GM23338 (cell line): ENCODE measurements around the gene OXER1. TPM values are rescaled to one million over a fixed set of nuclear protein-coding genes. Genes with fewer than 3 reads are reported as not detected.

Experiments
- ATAC-seq: fragments of 200-7000 bp; cut with Tn5 transposase; 3 replicates; pipeline ENCODE4 v1.9.1; 2020
- DNase-seq: peaks from one replicate; pipeline ENCODE4 v3.0.0-alpha.2; 2015; ENCODE audit warnings: low spot score
- H2AFZ ChIP-seq: fragments of 200-600 bp; sonication (generic); 2 replicates; pipeline ENCODE4 v1.8.0; 2016; ENCODE audit warnings: antibody characterized with exemption, mild to moderate bottlenecking, moderate library complexity
- H3F3A ChIP-seq: fragments of 200-600 bp; sonication (generic); replicated peaks from 2 replicates; pipeline ENCODE4 v1.8.0; 2017; ENCODE audit warnings: antibody characterized with exemption, mixed run types, low read depth
- H3K27ac ChIP-seq: fragments of 200-600 bp; sonication (generic); 2 replicates; pipeline ENCODE4 v1.6.1; 2016; ENCODE audit warnings: low read depth
- H3K27me3 ChIP-seq: fragments of 200-600 bp; sonication (generic); 2 replicates; pipeline ENCODE4 v1.8.0; 2016; ENCODE audit warnings: mild to moderate bottlenecking, mixed run types, moderate library complexity; ENCODE audit not compliant: insufficient read depth
- H3K36me3 ChIP-seq: fragments of 200-600 bp; sonication (generic); 2 replicates; pipeline ENCODE4 v1.8.0; 2016; ENCODE audit warnings: mild to moderate bottlenecking; ENCODE audit not compliant: insufficient read depth
- H3K4me1 ChIP-seq: fragments of 200-600 bp; sonication (generic); 2 replicates; pipeline ENCODE4 v1.8.0; 2016; ENCODE audit warnings: mild to moderate bottlenecking, moderate library complexity; ENCODE audit not compliant: insufficient read depth
- H3K4me2 ChIP-seq: fragments of 200-600 bp; sonication (generic); 2 replicates; pipeline ENCODE4 v1.7.1; 2017; ENCODE audit warnings: mixed run types
- H3K4me3 ChIP-seq: fragments of 200-600 bp; sonication (generic); 2 replicates; pipeline ENCODE4 v1.6.1; 2016; ENCODE audit warnings: mixed run types
- H3K79me2 ChIP-seq: fragments of 200-600 bp; sonication (generic); replicated peaks from 2 replicates; pipeline ENCODE4 v1.8.0; 2017; ENCODE audit warnings: mild to moderate bottlenecking; ENCODE audit not compliant: insufficient read depth
- H3K9me2 ChIP-seq: fragments of 200-600 bp; sonication (generic); 2 replicates; pipeline ENCODE4 v1.8.0; 2017; ENCODE audit not compliant: insufficient read depth
- H4K20me1 ChIP-seq: fragments of 200-600 bp; sonication (generic); replicated peaks from 2 replicates; pipeline ENCODE4 v1.8.0; 2017; ENCODE audit warnings: mild to moderate bottlenecking; ENCODE audit not compliant: insufficient read depth
- H3K27ac Mint-ChIP-seq: 2 replicates; pipeline ENCODE4 v1.8.0; 2020; ENCODE audit warnings: inconsistent platforms, mild to moderate bottlenecking, moderate library complexity, mixed read lengths
- H3K27me3 Mint-ChIP-seq: 3 replicates; pipeline ENCODE4 v1.8.0; 2022; ENCODE audit warnings: low read depth, mild to moderate bottlenecking, moderate library complexity, mixed read lengths, inconsistent platforms; ENCODE audit not compliant: insufficient read depth, poor library complexity
- H3K36me3 Mint-ChIP-seq: 3 replicates; pipeline ENCODE4 v1.8.0; 2021; ENCODE audit warnings: low read depth, mild to moderate bottlenecking, inconsistent platforms, moderate library complexity, mixed read lengths
- H3K4me1 Mint-ChIP-seq: 3 replicates; pipeline ENCODE4 v1.8.0; 2020; ENCODE audit warnings: mild to moderate bottlenecking, inconsistent platforms, mixed read lengths
- H3K4me3 Mint-ChIP-seq: 3 replicates; pipeline ENCODE4 v1.8.0; 2021; ENCODE audit warnings: moderate library complexity, mild to moderate bottlenecking, inconsistent platforms, mixed read lengths
- H3K9me3 Mint-ChIP-seq: 3 replicates; pipeline ENCODE4 v1.8.0; 2020; ENCODE audit warnings: moderate library complexity, mild to moderate bottlenecking, inconsistent platforms, mixed read lengths
- CTCF ChIP-seq, 2 experiments: fragments of 200-600 bp in 1 of 2; sonication (generic) in 1 of 2; conservative IDR thresholded peaks; 2 replicates each; pipeline versions ENCODE4 v1.5.1 to v1.6.1; 2016 to 2017; ENCODE audit warnings: antibody characterized with exemption in 2 of 2, low read depth in 2 of 2, mild to moderate bottlenecking in 2 of 2, moderate library complexity in 1 of 2
- EZH2 ChIP-seq: fragments of 200-600 bp; sonication (generic); IDR thresholded peaks from one replicate; pipeline ENCODE4 v1.8.0; 2017; ENCODE audit warnings: antibody characterized with exemption, mild to moderate bottlenecking, low read depth; ENCODE audit not compliant: unreplicated experiment
- NANOG ChIP-seq: IDR thresholded peaks from 2 replicates; pipeline ENCODE4 v1.6.1; 2016; ENCODE audit warnings: antibody characterized with exemption, borderline replicate concordance
- POLR2AphosphoS5 ChIP-seq: IDR thresholded peaks from 2 replicates; pipeline ENCODE4 v1.6.1; 2016; ENCODE audit warnings: antibody characterized with exemption, low read depth
- STAT1 ChIP-seq: IDR thresholded peaks from one replicate; pipeline ENCODE4 v1.6.1; 2016; ENCODE audit warnings: antibody characterized with exemption; ENCODE audit not compliant: unreplicated experiment
- ZNF331 ChIP-seq: fragments of 250-450 bp; sonication (Bioruptor Pico); IDR thresholded peaks from 2 replicates; pipeline ENCODE4 v1.5.0; 2020; ENCODE audit warnings: low read depth, mild to moderate bottlenecking, moderate library complexity
- long read RNA-seq: library from polyadenylated mRNA; unstranded; transcript quantifications from one replicate; pipeline ENCODE4 v2.0.0, GENCODE V29; 2020; ENCODE audit not compliant: unreplicated experiment
- polyA plus RNA-seq: library from polyadenylated mRNA; unstranded; fragments of >200 nt; fragmentation: Nextera tagmentation; extraction: Ambion mirVana; gene quantifications from 2 replicates; pipeline ENCODE4 v1.2.1, GENCODE V29; 2016
- total RNA-seq: library from RNA; depleted of rRNA; stranded (reverse); fragments of >200 nt; shearing (Covaris generic); gene quantifications from 2 replicates; pipeline ENCODE4 v1.2.3, GENCODE V29; 2014; rRNA removed

The OXER1 gene
- total RNA-seq (0.31 and 0.69 TPM in 2 replicates), polyA plus RNA-seq (1.2 and 1.5 TPM in 2 replicates)
- long read RNA-seq = 0 reads

GRCh38 chr2:42764096-42764495, at the start of gene OXER1:
Gene OXER1, minus strand, starts transcription at chr2:42764135. Its CDS starts 73 bp downstream, at chr2:42764062.
- Mint-ChIP-seq H3K27me3 (peaks cover 4% of the 10 kb centered on the region), H3K4me1 (peaks cover 11% of the 10 kb centered on the region), H3K36me3 (peaks cover 5% of the 10 kb centered on the region; the same call in 2 of the 3 replicates), H3K4me3 (no peak within 1 kb of the TSS), H3K9me3 (no peaks in the 10 kb centered on the region), H3K27ac (no peak within 1 kb of the TSS)
- Histone ChIP-seq H3K27me3 (no peaks in the 10 kb centered on the region), H3K9me2 (no peaks in the 10 kb centered on the region), H4K20me1 (peaks cover 5% of the 10 kb centered on the region; the same call in 1 of the 2 replicates), H3K27ac (no peak within 1 kb of the TSS), H2AFZ (no peak within 1 kb of the TSS), H3K4me1 (0 out of 2 replicates have a peak, but pooled peaks cover under 1% of the 10 kb centered on the region), H3K36me3 (no peaks in the 10 kb centered on the region), H3K4me2 (no peak within 1 kb of the TSS), H3K79me2 (no peaks in the 10 kb centered on the region), H3K4me3 (no peak within 1 kb of the TSS), H3F3A (no peaks in the 10 kb centered on the region)
- peak; percentile 15; the same call in 2 of the 3 replicates for ATAC-seq
- TF ChIP-seq EZH2 (no peak), POLR2AphosphoS5 (no peak), NANOG (no peak), STAT1 (no peak)
- DNase-seq = no peak

- Histone ChIP-seq H4K20me1 (no peaks in the 10 kb centered on the region), H3K4me2 (no peak overlapping the region), H3K36me3 (no peaks in the 10 kb centered on the region; the same call in 1 of the 2 replicates), H3K27ac (no peak overlapping the region), H3K4me3 (no peak overlapping the region), H3K4me1 (peaks cover 5% of the 10 kb centered on the region), H3K9me2 (no peaks in the 10 kb centered on the region), H3K27me3 (no peaks in the 10 kb centered on the region), H2AFZ (no peak overlapping the region), H3K79me2 (no peaks in the 10 kb centered on the region), H3F3A (peaks cover 8% of the 10 kb centered on the region; the same call in 1 of the 2 replicates)
- H3K9me3 Mint-ChIP-seq = peaks cover 15% of the 10 kb centered on the region; the same call in 2 of the 3 replicates
- no peak overlapping the region for H3K27ac Mint-ChIP-seq
- peak; percentile 63 for DNase-seq
- peaks cover 13% of the 10 kb centered on the region for H3K36me3 Mint-ChIP-seq
- H3K27me3 Mint-ChIP-seq = peaks cover 19% of the 10 kb centered on the region
- H3K4me3 Mint-ChIP-seq = peak overlapping the region; percentile 52; the same call in 1 of the 3 replicates
- ATAC-seq = no peak
- peaks cover 7% of the 10 kb centered on the region for H3K4me1 Mint-ChIP-seq
- TF ChIP-seq CTCF (conservative IDR thresholded peaks at IDR 0.05; ENCODE audit: low read depth in 2 of 2) (peak; percentile 18 to 92; a peak in 3 of 4 replicates), ZNF331 (CRISPR knock-in tag) (no peak)
Measured at GRCh38 chr2:42812899-42813479, 49.1 kb upstream of the OXER1 start.
